GM12878 (cell line): ENCODE data around the gene RREB1. TPM values are rescaled to one million over a fixed set of nuclear protein-coding genes. Genes with fewer than 3 reads are reported as not detected.

Experiments
- ATAC-seq: fragments of 200-7000 bp; cut with Tn5 transposase; 3 replicates; pipeline ENCODE4 v1.9.1; 2020; ENCODE audit warnings: mild to moderate bottlenecking, moderate library complexity
- BruUV-seq: library from RNA; stranded (reverse); fragments of 400-500 nt; replicated peaks from 2 replicates; lab custom pipeline; 2021; lab: Mats Ljungman, UMichigan
- CTCF ChIA-PET: fragments of 300-600 bp; sonication (Branson Sonifier 250); formaldehyde crosslinking; extraction: SDS; loops from one replicate; lab custom pipeline; 2021; ENCODE audit warnings: inconsistent platforms; lab: Yijun Ruan, JAX
- POLR2A ChIA-PET: fragments of 350-600 bp; formaldehyde crosslinking; extraction: SDS; loops from one replicate; lab custom pipeline; 2021; ENCODE audit warnings: inconsistent platforms; lab: Charles Lee
- RAD21 ChIA-PET: fragments of 300-600 bp; sonication (Branson Sonifier 250); formaldehyde crosslinking; loops from one replicate; lab custom pipeline; 2023; ENCODE audit warnings: antibody characterized with exemption; ENCODE audit not compliant: unreplicated experiment; lab: Charles Lee
- SMC1A ChIA-PET: fragments of 300-600 bp; sonication (Branson Sonifier 250); formaldehyde crosslinking; loops from one replicate; lab custom pipeline; 2023; ENCODE audit not compliant: unreplicated experiment, uncharacterized antibody; lab: Charles Lee
- DNase-seq: peaks from one replicate; pipeline ENCODE4 v3.0.0-alpha.2; 2011; ENCODE audit warnings: low read depth, low spot score
- FAIRE-seq: peaks from 3 replicates; lab custom pipeline; 2011; peaks lifted over from hg19 to GRCh38; lab: Jason Lieb, UNC
- H2AFZ ChIP-seq: 2 replicates; pipeline ENCODE4 v1.6.0; 2011; ENCODE audit warnings: low read depth, low read length, control low read depth; ENCODE audit not compliant: control insufficient read depth
- H3K27ac ChIP-seq: 2 replicates; pipeline ENCODE4 v1.5.1; 2011; ENCODE audit warnings: control low read depth; ENCODE audit not compliant: control insufficient read depth, insufficient read depth
- H3K27me3 ChIP-seq, 2 experiments: replicated peaks in 1 of 2; 2 replicates each; pipeline versions ENCODE4 v1.6.0 to v1.6.1; 2011; ENCODE audit warnings: low read length in 1 of 2; ENCODE audit not compliant: control insufficient read depth in 2 of 2, insufficient read depth in 2 of 2
- H3K36me3 ChIP-seq, 2 experiments: 2 replicates each; pipeline ENCODE4 v1.5.1; 2011; ENCODE audit warnings: low read length in 1 of 2; ENCODE audit not compliant: control insufficient read depth in 2 of 2, insufficient read depth in 2 of 2
- H3K4me1 ChIP-seq: 2 replicates; pipeline ENCODE4 v1.6.1; 2011; ENCODE audit warnings: mild to moderate bottlenecking, low read length, moderate library complexity, mixed read lengths; ENCODE audit not compliant: control insufficient read depth, insufficient read depth
- H3K4me2 ChIP-seq: 2 replicates; pipeline ENCODE4 v1.6.0; 2011; ENCODE audit warnings: control low read depth; ENCODE audit not compliant: control insufficient read depth, insufficient read depth
- H3K4me3 ChIP-seq: fragments of 200-600 bp; sonication (generic); 2 replicates; pipeline ENCODE4 v1.5.1; 2016
- H3K79me2 ChIP-seq: 2 replicates; pipeline ENCODE4 v1.6.0; 2011; ENCODE audit warnings: low read length; ENCODE audit not compliant: control insufficient read depth, insufficient read depth
- H3K9ac ChIP-seq: 2 replicates; pipeline ENCODE4 v1.8.0; 2011; ENCODE audit warnings: low read length, control low read depth, mixed read lengths; ENCODE audit not compliant: control insufficient read depth, insufficient read depth
- H3K9me3 ChIP-seq: replicated peaks from 3 replicates; pipeline ENCODE4 v1.5.1; 2011; ENCODE audit warnings: mild to moderate bottlenecking, low read length; ENCODE audit not compliant: control insufficient read depth, insufficient read depth
- H4K20me1 ChIP-seq: 2 replicates; pipeline ENCODE4 v1.6.0; 2011; ENCODE audit not compliant: control insufficient read depth, insufficient read depth
- CBFB ChIP-seq: IDR thresholded peaks from 2 replicates; pipeline ENCODE4 v1.6.1; 2016; ENCODE audit warnings: antibody characterized with exemption, low read depth
- CHD1 ChIP-seq: IDR thresholded peaks from 2 replicates; pipeline ENCODE4 v1.6.1; 2012; ENCODE audit warnings: low read depth, low read length, improper control_type of control experiment
- DPF2 ChIP-seq: fragments of 450-650 bp; IDR thresholded peaks from 2 replicates; pipeline ENCODE4 v1.6.1; 2017; ENCODE audit warnings: mild to moderate bottlenecking
- FOS ChIP-seq: IDR thresholded peaks from 3 replicates; pipeline ENCODE4 v1.6.1; 2011; ENCODE audit warnings: borderline replicate concordance; ENCODE audit not compliant: insufficient read length; ENCODE audit errors: extremely low read depth
- HDAC2 ChIP-seq: fragments of 200-600 bp; sonication (generic); IDR thresholded peaks from 2 replicates; pipeline ENCODE4 v1.6.1; 2017
- IKZF2 ChIP-seq, 2 experiments: fragments of 450-650 bp; IDR thresholded peaks; 2 replicates each; pipeline ENCODE4 v1.6.1; 2017; ENCODE audit warnings: mild to moderate bottlenecking in 2 of 2, moderate library complexity in 2 of 2
- JUNB ChIP-seq: IDR thresholded peaks from 2 replicates; pipeline ENCODE4 v1.6.1; 2016; ENCODE audit warnings: antibody characterized with exemption, mild to moderate bottlenecking
- NFYB ChIP-seq: IDR thresholded peaks from 2 replicates; pipeline ENCODE4 v1.6.1; 2011; ENCODE audit warnings: low read depth, mild to moderate bottlenecking, low read length, improper control_type of control experiment, moderate library complexity; ENCODE audit not compliant: insufficient read depth
- POLR2AphosphoS2 ChIP-seq: IDR thresholded peaks from 2 replicates; pipeline ENCODE4 v1.6.1; 2011; ENCODE audit warnings: low read depth, mild to moderate bottlenecking, low read length, improper control_type of control experiment, moderate library complexity
- RBBP5 ChIP-seq: fragments of 200-600 bp; sonication (generic); conservative IDR thresholded peaks from 2 replicates; pipeline ENCODE4 v1.6.1; 2016
- SREBF2 ChIP-seq: IDR thresholded peaks from 2 replicates; pipeline ENCODE4 v1.6.1; 2012; ENCODE audit warnings: mild to moderate bottlenecking, low read length
- TCF7 ChIP-seq: IDR thresholded peaks from 2 replicates; pipeline ENCODE4 v1.6.1; 2014; ENCODE audit warnings: antibody characterized with exemption, borderline replicate concordance
- ZNF622 ChIP-seq: fragments of 450-650 bp; IDR thresholded peaks from 2 replicates; pipeline ENCODE4 v1.6.1; 2017; ENCODE audit warnings: mild to moderate bottlenecking, inconsistent platforms
- WGBS: methylation state at CpG from one replicate; pipeline ENCODE4 v1.1.6; 2016; ENCODE audit warnings: low lambda C conversion rate; ENCODE audit not compliant: insufficient replicate concordance, insufficient coverage; ENCODE audit errors: missing lambda C conversion rate; 5-methylcytosine and 5-hydroxymethylcytosine counted together
- in situ Hi-C: fragments of 300-500 bp; cut with MboI; formaldehyde crosslinking; loops from 9 replicates; pipeline ENCODE4 v1.14.3; 2018; ENCODE audit warnings: mixed read lengths
- intact Hi-C: fragments of 100-400 bp; cut with micrococcal nuclease; formaldehyde crosslinking; loops from one replicate; pipeline ENCODE4 v1.14.2; 2022; ENCODE audit not compliant: unreplicated experiment
- polyA plus RNA-seq, 11 experiments: library from polyadenylated mRNA; depleted of rRNA in 4 of 11; unstranded in 6 of 11; stranded (reverse) in 5 of 11; fragments of >200 nt; fragmentation: Nextera tagmentation in 4 of 11; fragmentation: Illumina TruSeq in 1 of 11; extraction: Ambion mirVana in 4 of 11; extraction: Trizol in 1 of 11; gene quantifications; 1 replicate in 1 of 11; 2 replicates in 10 of 11; pipeline versions ENCODE4 v1.2.1 to v1.2.3, GENCODE V29; 2011 to 2016; ENCODE audit warnings: inconsistent platforms in 2 of 11, missing spikeins in 2 of 11, low read depth in 1 of 11
- total RNA-seq, 4 experiments: library from RNA; depleted of rRNA in 3 of 4; stranded (reverse); fragments of >200 nt in 3 of 4; fragmentation: Illumina TruSeq in 1 of 4; extraction: Trizol in 1 of 4; gene quantifications; 2 replicates each; pipeline versions ENCODE4 v1.2.1 to v1.2.3, GENCODE V29; 2013 to 2021
- TF ChIP-seq, protein P1 (sequence below): fragments of 450-650 bp; IDR thresholded peaks from 2 replicates; pipeline ENCODE4 v1.6.1; 2018; ENCODE audit warnings: borderline replicate concordance, mild to moderate bottlenecking; ENCODE audit not compliant: partially characterized antibody
- TF ChIP-seq, protein P2 (sequence below): fragments of 450-650 bp; IDR thresholded peaks from 2 replicates; pipeline ENCODE4 v1.6.1; 2018; ENCODE audit warnings: mild to moderate bottlenecking, low read depth, moderate library complexity; ENCODE audit not compliant: partially characterized antibody

RREB1 gene
- total and polyA plus RNA-seq, 10 of the 15 experiments (the other 5 are each of a cell fraction or from before 2014, with no cell fraction given) = 1.9 to 30.3 (median 8.6) TPM

DNA sequence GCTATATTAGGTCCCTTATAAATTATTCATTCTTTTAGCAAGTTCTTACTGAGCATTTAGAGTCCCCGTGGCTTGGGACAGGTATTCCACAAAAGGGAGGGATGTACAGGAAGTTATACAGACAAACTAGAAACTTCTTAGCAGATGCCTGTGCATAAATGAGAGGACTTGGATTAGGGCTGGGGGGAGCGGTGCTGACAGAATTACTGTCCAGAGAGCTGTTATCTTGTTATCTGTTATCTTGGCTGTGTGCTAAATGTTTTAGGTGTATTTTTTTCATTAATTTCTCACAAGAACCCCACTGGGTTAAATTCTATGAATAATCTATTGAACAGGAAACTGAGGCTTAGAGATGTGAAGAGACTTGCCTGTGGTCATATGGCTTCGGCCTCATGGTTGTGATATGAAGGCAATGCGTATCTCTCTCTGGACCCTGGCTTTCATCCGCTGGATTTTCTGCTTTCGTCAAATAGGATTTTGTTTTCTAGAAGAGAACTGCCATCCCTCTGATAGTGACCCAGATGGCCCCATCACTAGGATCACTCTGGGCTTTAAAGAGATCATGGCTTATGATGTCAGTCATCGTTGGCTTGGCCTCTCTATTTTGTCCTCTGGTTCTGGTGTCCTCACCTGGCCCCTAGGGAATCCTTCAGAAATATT, 32.3 kb upstream of the RREB1 start:
- 87% methylated on average over 7 of the region's 7 CpGs for WGBS
- ChIA-PET POLR2A (no interaction called here), SMC1A (no interaction called here), CTCF (interaction anchor here (2.7 kb wide), 1 partner anchor 11 kb away, joined by 15 read pairs; no protein-coding TSS in a partner anchor), RAD21 (interaction anchor here (0.7 to 3.5 kb wide), 2 partner anchors 11 to 70 kb away, joined by 3 to 18 read pairs; no protein-coding TSS in a partner anchor)
- Histone ChIP-seq H3K9me3 (no peaks in the 10 kb centered on the region), H3K36me3 (no peaks in the 10 kb centered on the region), H3K4me2 (no peak overlapping the region), H3K9ac (no peak overlapping the region), H3K27me3 (no peaks in the 10 kb centered on the region), H3K27ac (no peak overlapping the region), H4K20me1 (no peaks in the 10 kb centered on the region), H2AFZ (no peak overlapping the region), H3K4me3 (no peak overlapping the region), H3K79me2 (no peaks in the 10 kb centered on the region), H3K4me1 (peaks cover 7% of the 10 kb centered on the region)
- in situ Hi-C loops = no loop called here
- FAIRE-seq (no peak), DNase-seq (no peak), ATAC-seq (no peak)
- BruUV-seq = no TSS peak
- intact Hi-C loops = no loop called here
- TF ChIP-seq CBFB (no peak), POLR2AphosphoS2 (no peak), ZNF622 (no peak), JUNB (no peak), HDAC2 (no peak), FOS (no peak), IKZF2 (IDR thresholded peaks at IDR 0.05) (no peak), RBBP5 (no peak), DPF2 (no peak), TCF7 (no peak), CHD1 (no peak), SREBF2 (no peak), NFYB (no peak)
- TF ChIP-seq, protein P1, sequence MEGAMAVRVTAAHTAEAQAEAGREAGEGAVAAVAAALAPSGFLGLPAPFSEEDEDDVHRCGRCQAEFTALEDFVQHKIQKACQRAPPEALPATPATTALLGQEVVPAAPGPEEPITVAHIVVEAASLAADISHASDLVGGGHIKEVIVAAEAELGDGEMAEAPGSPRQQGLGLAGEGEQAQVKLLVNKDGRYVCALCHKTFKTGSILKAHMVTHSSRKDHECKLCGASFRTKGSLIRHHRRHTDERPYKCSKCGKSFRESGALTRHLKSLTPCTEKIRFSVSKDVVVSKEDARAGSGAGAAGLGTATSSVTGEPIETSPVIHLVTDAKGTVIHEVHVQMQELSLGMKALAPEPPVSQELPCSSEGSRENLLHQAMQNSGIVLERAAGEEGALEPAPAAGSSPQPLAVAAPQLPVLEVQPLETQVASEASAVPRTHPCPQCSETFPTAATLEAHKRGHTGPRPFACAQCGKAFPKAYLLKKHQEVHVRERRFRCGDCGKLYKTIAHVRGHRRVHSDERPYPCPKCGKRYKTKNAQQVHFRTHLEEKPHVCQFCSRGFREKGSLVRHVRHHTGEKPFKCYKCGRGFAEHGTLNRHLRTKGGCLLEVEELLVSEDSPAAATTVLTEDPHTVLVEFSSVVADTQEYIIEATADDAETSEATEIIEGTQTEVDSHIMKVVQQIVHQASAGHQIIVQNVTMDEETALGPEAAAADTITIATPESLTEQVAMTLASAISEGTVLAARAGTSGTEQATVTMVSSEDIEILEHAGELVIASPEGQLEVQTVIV = no peak
- TF ChIP-seq, protein P2, sequence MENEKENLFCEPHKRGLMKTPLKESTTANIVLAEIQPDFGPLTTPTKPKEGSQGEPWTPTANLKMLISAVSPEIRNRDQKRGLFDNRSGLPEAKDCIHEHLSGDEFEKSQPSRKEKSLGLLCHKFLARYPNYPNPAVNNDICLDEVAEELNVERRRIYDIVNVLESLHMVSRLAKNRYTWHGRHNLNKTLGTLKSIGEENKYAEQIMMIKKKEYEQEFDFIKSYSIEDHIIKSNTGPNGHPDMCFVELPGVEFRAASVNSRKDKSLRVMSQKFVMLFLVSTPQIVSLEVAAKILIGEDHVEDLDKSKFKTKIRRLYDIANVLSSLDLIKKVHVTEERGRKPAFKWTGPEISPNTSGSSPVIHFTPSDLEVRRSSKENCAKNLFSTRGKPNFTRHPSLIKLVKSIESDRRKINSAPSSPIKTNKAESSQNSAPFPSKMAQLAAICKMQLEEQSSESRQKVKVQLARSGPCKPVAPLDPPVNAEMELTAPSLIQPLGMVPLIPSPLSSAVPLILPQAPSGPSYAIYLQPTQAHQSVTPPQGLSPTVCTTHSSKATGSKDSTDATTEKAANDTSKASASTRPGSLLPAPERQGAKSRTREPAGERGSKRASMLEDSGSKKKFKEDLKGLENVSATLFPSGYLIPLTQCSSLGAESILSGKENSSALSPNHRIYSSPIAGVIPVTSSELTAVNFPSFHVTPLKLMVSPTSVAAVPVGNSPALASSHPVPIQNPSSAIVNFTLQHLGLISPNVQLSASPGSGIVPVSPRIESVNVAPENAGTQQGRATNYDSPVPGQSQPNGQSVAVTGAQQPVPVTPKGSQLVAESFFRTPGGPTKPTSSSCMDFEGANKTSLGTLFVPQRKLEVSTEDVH = no peak
